HEK293 (cell line): ENCODE measurements around the gene WRAP73.

Experiments
- CTCF ChIA-PET: fragments of 350-600 bp; formaldehyde crosslinking; extraction: SDS; loops from one replicate; lab custom pipeline; 2021; ENCODE audit warnings: antibody characterized with exemption; lab: Yijun Ruan, JAX
- POLR2A ChIA-PET: fragments of 300-600 bp; formaldehyde crosslinking; extraction: SDS; loops from one replicate; lab custom pipeline; 2020; ENCODE audit warnings: antibody characterized with exemption, inconsistent platforms; lab: Yijun Ruan, JAX
- H3K27ac ChIP-seq: fragments of 200-500 bp; sonication (Bioruptor generic); 2 replicates; pipeline ENCODE4 v1.5.1; 2014; ENCODE audit warnings: low read depth, low read length, control low read depth, inconsistent platforms; ENCODE audit errors: extremely low read depth
- H3K36me3 ChIP-seq, 2 experiments: fragments of 200-500 bp in 1 of 2; sonication (Bioruptor generic) in 1 of 2; 1 replicate in 1 of 2; 2 replicates in 1 of 2; pipeline ENCODE4 v1.5.1; 2014 to 2017; ENCODE audit warnings: inconsistent platforms in 2 of 2, low read length in 2 of 2; ENCODE audit not compliant: control insufficient read depth in 2 of 2, insufficient read depth in 1 of 2
- H3K4me1 ChIP-seq: fragments of 200-500 bp; sonication (Bioruptor generic); 2 replicates; pipeline ENCODE4 v1.5.1; 2014; ENCODE audit warnings: mild to moderate bottlenecking, low read length, inconsistent platforms; ENCODE audit not compliant: control insufficient read depth, insufficient read depth
- H3K4me3 ChIP-seq: 2 replicates; pipeline ENCODE4 v1.5.1; 2011; ENCODE audit warnings: low read depth, mild to moderate bottlenecking, control low read depth, low read length, moderate library complexity
- H3K9me3 ChIP-seq: fragments of 200-500 bp; sonication (Bioruptor generic); 2 replicates; pipeline ENCODE4 v1.5.1; 2014; ENCODE audit warnings: low read depth, low read length, inconsistent platforms; ENCODE audit not compliant: control insufficient read depth, insufficient read depth
- CTCF ChIP-seq: fragments of 450-650 bp; formaldehyde crosslinking; IDR thresholded peaks from 2 replicates; pipeline ENCODE4 v1.5.1; 2016; ENCODE audit warnings: missing biosample characterization, missing genetic modification characterization
- GLI2 ChIP-seq: fragments of 450-650 bp; formaldehyde crosslinking; IDR thresholded peaks from 2 replicates; pipeline ENCODE4; 2017; ENCODE audit warnings: missing biosample characterization, missing genetic modification characterization, low read depth, borderline replicate concordance
- GLI4 ChIP-seq: fragments of 450-650 bp; formaldehyde crosslinking; IDR thresholded peaks from 2 replicates; pipeline ENCODE4 v1.5.1; 2016; ENCODE audit warnings: missing biosample characterization, missing genetic modification characterization
- GLIS1 ChIP-seq: fragments of 450-650 bp; formaldehyde crosslinking; IDR thresholded peaks from 2 replicates; pipeline ENCODE4 v1.5.1; 2016; ENCODE audit warnings: missing biosample characterization, missing genetic modification characterization
- KLF17 ChIP-seq: fragments of 450-650 bp; formaldehyde crosslinking; IDR thresholded peaks from 2 replicates; pipeline ENCODE4 v1.5.1; 2016; ENCODE audit warnings: missing biosample characterization, missing genetic modification characterization
- PRDM1 ChIP-seq: fragments of 450-650 bp; formaldehyde crosslinking; IDR thresholded peaks from 2 replicates; pipeline ENCODE4; 2016; ENCODE audit warnings: missing biosample characterization, missing genetic modification characterization
- SP3 ChIP-seq: fragments of 450-650 bp; formaldehyde crosslinking; IDR thresholded peaks from 2 replicates; pipeline ENCODE4 v1.5.1; 2016; ENCODE audit warnings: missing biosample characterization, missing genetic modification characterization
- TRIM28 ChIP-seq: IDR thresholded peaks from 2 replicates; pipeline ENCODE4 v1.6.1; 2011; ENCODE audit warnings: low read length, control low read depth, borderline replicate concordance
- ZBTB7A ChIP-seq: fragments of 450-650 bp; formaldehyde crosslinking; IDR thresholded peaks from 2 replicates; pipeline ENCODE4 v1.5.1; 2016; ENCODE audit warnings: low read depth, missing biosample characterization, missing genetic modification characterization
- ZIC2 ChIP-seq: fragments of 450-650 bp; formaldehyde crosslinking; IDR thresholded peaks from 2 replicates; pipeline ENCODE4 v1.5.1; 2016; ENCODE audit warnings: missing biosample characterization, missing genetic modification characterization
- ZNF18 ChIP-seq: fragments of 450-650 bp; formaldehyde crosslinking; IDR thresholded peaks from 2 replicates; pipeline ENCODE4 v1.5.1; 2016; ENCODE audit warnings: missing biosample characterization, missing genetic modification characterization
- ZNF266 ChIP-seq: fragments of 450-650 bp; formaldehyde crosslinking; IDR thresholded peaks from 2 replicates; pipeline ENCODE4 v1.5.1; 2016; ENCODE audit warnings: missing biosample characterization, missing genetic modification characterization, low read depth
- ZNF292 ChIP-seq: fragments of 450-650 bp; formaldehyde crosslinking; IDR thresholded peaks from 2 replicates; pipeline ENCODE4 v1.5.1; 2016; ENCODE audit warnings: low read depth, missing biosample characterization, missing genetic modification characterization, borderline replicate concordance
- ZNF302 ChIP-seq: fragments of 450-650 bp; formaldehyde crosslinking; IDR thresholded peaks from 2 replicates; pipeline ENCODE4 v1.5.1; 2016; ENCODE audit warnings: missing biosample characterization, missing genetic modification characterization, low read depth
- ZNF311 ChIP-seq: fragments of 450-650 bp; formaldehyde crosslinking; IDR thresholded peaks from 2 replicates; pipeline ENCODE4 v1.5.1; 2017; ENCODE audit warnings: missing biosample characterization, missing genetic modification characterization, borderline replicate concordance
- ZNF341 ChIP-seq: fragments of 450-650 bp; formaldehyde crosslinking; IDR thresholded peaks from 2 replicates; pipeline ENCODE4; 2016; ENCODE audit warnings: low read depth, missing biosample characterization, missing genetic modification characterization
- ZNF416 ChIP-seq: fragments of 450-650 bp; formaldehyde crosslinking; IDR thresholded peaks from 2 replicates; pipeline ENCODE4 v1.5.1; 2016; ENCODE audit warnings: missing biosample characterization, missing genetic modification characterization
- ZNF488 ChIP-seq: fragments of 450-650 bp; formaldehyde crosslinking; IDR thresholded peaks from 2 replicates; pipeline ENCODE4 v1.5.1; 2016; ENCODE audit warnings: missing biosample characterization, missing genetic modification characterization
- ZNF518A ChIP-seq: fragments of 450-650 bp; formaldehyde crosslinking; conservative IDR thresholded peaks from 2 replicates; pipeline ENCODE4 v1.5.1; 2016; ENCODE audit warnings: low read depth, missing biosample characterization, missing genetic modification characterization
- ZNF707 ChIP-seq: fragments of 450-650 bp; formaldehyde crosslinking; IDR thresholded peaks from 2 replicates; pipeline ENCODE4 v1.5.1; 2016; ENCODE audit warnings: missing biosample characterization, missing genetic modification characterization

Gene WRAP73

GRCh38 chr1:3691421-3692204 is 41.7 kb upstream of the WRAP73 start:
- CTCF ChIA-PET: interaction anchor here (0.9 kb wide), 1 partner anchor 33 kb away, joined by 3 read pairs; no protein-coding TSS in a partner anchor
- Histone ChIP-seq H3K9me3 (no peaks in the 10 kb centered on the region), H3K4me1 (no peaks in the 10 kb centered on the region), H3K27ac (no peak overlapping the region), H3K36me3 (peaks cover 0 to 4% of the 10 kb centered on the region in 2 experiments; a peak in 1 of 3 replicates), H3K4me3 (no peak overlapping the region)
- TF ChIP-seq KLF17 (tag by site-specific recombination): no peak
- TF ChIP-seq ZIC2 (tag by site-specific recombination): peak; percentile 85
- TF ChIP-seq GLIS1 (tag by site-specific recombination): peak; percentile 87
- peak; percentile 85 for TF ChIP-seq ZNF18 (tag by site-specific recombination)
- no peak for TF ChIP-seq GLI4 (tag by site-specific recombination)
- TF ChIP-seq ZNF518A (tag by site-specific recombination): no peak
- TF ChIP-seq GLI2 (tag by site-specific recombination): no peak
- no peak for TF ChIP-seq CTCF (tag by site-specific recombination)
- TF ChIP-seq ZNF311 (tag by site-specific recombination): no peak
- 0 out of 2 replicates have a peak, but pooled peaks have one; percentile 19 for TF ChIP-seq ZBTB7A (tag by site-specific recombination)
- TF ChIP-seq ZNF341 (tag by site-specific recombination): no peak
- POLR2A ChIA-PET: no interaction called here

- H3K36me3 ChIP-seq: peaks cover 0 to 7% of the 10 kb centered on the region in 2 experiments; a peak in 1 of 3 replicates
- no peaks in the 10 kb centered on the region for H3K4me1 ChIP-seq
- CTCF ChIA-PET: no interaction called here
- H3K27ac ChIP-seq: no peak overlapping the region
- no peaks in the 10 kb centered on the region for H3K9me3 ChIP-seq
- POLR2A ChIA-PET: no interaction called here
- H3K4me3 ChIP-seq: no peak overlapping the region
- TF ChIP-seq ZNF18 (tag by site-specific recombination): no peak
- peak; percentile 31; the same call in 1 of the 2 replicates for TF ChIP-seq TRIM28
- no peak for TF ChIP-seq ZNF488
- no peak for TF ChIP-seq SP3
- TF ChIP-seq ZNF292 (tag by site-specific recombination): no peak
- no peak for TF ChIP-seq ZNF266 (tag by site-specific recombination)
- TF ChIP-seq ZNF302 (tag by site-specific recombination): no peak
- TF ChIP-seq ZNF416 (tag by site-specific recombination): no peak
- TF ChIP-seq PRDM1 (tag by site-specific recombination): no peak
- TF ChIP-seq ZNF707 (tag by site-specific recombination): no peak
Measured at GRCh38 chr1:3690282-3691065, 40.6 kb upstream of the WRAP73 start.
